Measurements from ENCODE around the gene TMEM86A. TPM values are rescaled to one million over a fixed set of nuclear protein-coding genes. Genes with fewer than 3 reads are reported as not detected.

The TMEM86A gene
- total RNA-seq, 1 donor from 2014 or later: 5.4 TPM

GRCh38 chr11:18743365-18743764 is 44.8 kb downstream of the TMEM86A start:
- no peak for DNase-seq

GRCh38 chr11:18743900-18744514 is 45.4 kb downstream of the TMEM86A start:
- intact Hi-C loops (cut with micrococcal nuclease): no loop called here
- DNase-seq: no peak
- Histone ChIP-seq H3K9me3 (replicated peaks) (no peaks in the 10 kb centered on the region), H3K27me3 (ENCODE audit: low read depth) (peaks cover 5% of the 10 kb centered on the region), H3K4me3 (no peak overlapping the region), H3K36me3 (no peaks in the 10 kb centered on the region), H3K4me1 (no peaks in the 10 kb centered on the region), H3K27ac (replicated peaks) (no peak overlapping the region)
- no peak for TF ChIP-seq CTCF (IDR thresholded peaks at IDR 0.05; ENCODE audit: borderline replicate concordance)

More at GRCh38 chr11:18743365-18743764, 44.8 kb downstream of the TMEM86A start:
- H3K9me3 ChIP-seq (replicated peaks): no peaks in the 10 kb centered on the region
- H3K4me1 ChIP-seq: no peaks in the 10 kb centered on the region
- H3K36me3 ChIP-seq: no peaks in the 10 kb centered on the region
- intact Hi-C loops (cut with micrococcal nuclease): no loop called here
- peaks cover 5% of the 10 kb centered on the region for H3K27me3 ChIP-seq (ENCODE audit: low read depth)
- no peak overlapping the region for H3K27ac ChIP-seq (replicated peaks)
- no peak overlapping the region for H3K4me3 ChIP-seq
- TF ChIP-seq CTCF (IDR thresholded peaks at IDR 0.05; ENCODE audit: borderline replicate concordance): no peak

- no peak for TF ChIP-seq CTCF (IDR thresholded peaks at IDR 0.05; ENCODE audit: borderline replicate concordance)
- H3K4me1 ChIP-seq: no peaks in the 10 kb centered on the region
- H3K4me3 ChIP-seq: no peak overlapping the region
- no peaks in the 10 kb centered on the region for H3K27me3 ChIP-seq (ENCODE audit: low read depth)
- H3K27ac ChIP-seq (replicated peaks): no peak overlapping the region
- DNase-seq: no peak
- H3K36me3 ChIP-seq: no peaks in the 10 kb centered on the region
- intact Hi-C loops (cut with micrococcal nuclease): no loop called here
- no peaks in the 10 kb centered on the region for H3K9me3 ChIP-seq (replicated peaks)
Observed at GRCh38 chr11:18745251-18745650, 46.7 kb downstream of the TMEM86A start.

GRCh38 chr11:18748766-18749365 is 50.3 kb downstream of the TMEM86A start:
- no peak overlapping the region for H3K4me3 ChIP-seq
- DNase-seq: no peak
- intact Hi-C loops (cut with micrococcal nuclease): no loop called here
- H3K36me3 ChIP-seq: no peaks in the 10 kb centered on the region
- H3K9me3 ChIP-seq (replicated peaks): no peaks in the 10 kb centered on the region
- no peaks in the 10 kb centered on the region for H3K4me1 ChIP-seq
- H3K27ac ChIP-seq (replicated peaks): no peak overlapping the region
- TF ChIP-seq CTCF (IDR thresholded peaks at IDR 0.05; ENCODE audit: borderline replicate concordance): no peak
- peaks cover 13% of the 10 kb centered on the region for H3K27me3 ChIP-seq (ENCODE audit: low read depth)

- H3K27ac ChIP-seq (replicated peaks): no peak overlapping the region
- no peak for TF ChIP-seq CTCF (IDR thresholded peaks at IDR 0.05; ENCODE audit: borderline replicate concordance)
Observed at GRCh38 chr11:18749681-18750319, 51.2 kb downstream of the TMEM86A start.

More at GRCh38 chr11:18749681-18750319, 51.2 kb downstream of the TMEM86A start:
- no peak overlapping the region for H3K4me3 ChIP-seq
- no peaks in the 10 kb centered on the region for H3K9me3 ChIP-seq (replicated peaks)
- no peak for DNase-seq
- H3K36me3 ChIP-seq: no peaks in the 10 kb centered on the region
- H3K27me3 ChIP-seq (ENCODE audit: low read depth): peaks cover 22% of the 10 kb centered on the region
- no peaks in the 10 kb centered on the region for H3K4me1 ChIP-seq
- intact Hi-C loops (cut with micrococcal nuclease): no loop called here
